ENCODE data around the gene AMZ2.
A peak's percentile ranks its signal among the peaks of the same experiment; 100 is the strongest.
"Not testable (repeated sequence)": the region's sequence is repeated elsewhere in the genome, so short reads cannot be mapped to it uniquely, and the experiment has no call there.

The AMZ2 gene

GRCh38 chr17:68220186-68220585, 27.7 kb upstream of the AMZ2 start:
- not testable (repeated sequence) for DNase-seq

GRCh38 chr17:68220786-68221185, 27.1 kb upstream of the AMZ2 start:
- DNase-seq = not testable (repeated sequence)

DNA sequence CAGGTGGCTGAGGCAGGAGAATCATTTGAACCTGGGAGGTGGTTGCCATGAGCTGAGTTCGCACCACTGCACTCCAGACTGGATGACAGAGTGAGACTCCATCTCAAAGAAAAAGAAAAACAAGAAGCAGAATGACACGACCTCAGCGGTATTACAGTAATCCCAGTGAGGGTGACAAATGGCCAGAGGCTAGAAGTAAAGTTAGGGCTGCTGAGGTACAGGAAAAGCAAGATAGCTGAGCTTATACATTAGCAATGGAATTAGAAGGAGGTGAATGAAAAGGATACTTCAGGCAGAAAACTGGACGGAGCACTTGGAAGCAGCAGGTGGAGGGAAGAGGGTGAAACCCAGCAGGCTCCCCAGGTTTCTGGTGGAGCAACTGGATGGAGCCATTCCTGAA, 26.1 kb upstream of the AMZ2 start:
- DNase-seq = no peak

DNA sequence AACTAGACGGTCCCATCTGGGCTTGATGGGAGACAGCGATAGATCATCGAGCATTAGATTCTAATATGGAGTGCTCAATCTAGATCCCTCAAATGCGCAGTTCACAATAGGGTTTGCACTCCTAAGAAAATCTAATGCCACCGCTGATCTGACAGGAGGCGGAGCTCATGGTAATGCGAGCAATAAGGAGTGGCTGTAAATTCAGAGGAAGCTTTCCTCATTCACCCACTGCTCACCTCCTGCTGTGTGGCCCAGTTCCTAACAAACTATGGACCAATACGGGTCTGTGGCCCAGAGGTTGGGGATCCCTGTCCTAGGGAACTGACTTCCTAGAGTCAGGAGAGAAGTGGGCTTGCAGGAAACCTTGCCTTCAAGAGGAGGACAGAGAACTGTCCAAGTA, 25.2 kb upstream of the AMZ2 start:
- no peak for DNase-seq

DNA sequence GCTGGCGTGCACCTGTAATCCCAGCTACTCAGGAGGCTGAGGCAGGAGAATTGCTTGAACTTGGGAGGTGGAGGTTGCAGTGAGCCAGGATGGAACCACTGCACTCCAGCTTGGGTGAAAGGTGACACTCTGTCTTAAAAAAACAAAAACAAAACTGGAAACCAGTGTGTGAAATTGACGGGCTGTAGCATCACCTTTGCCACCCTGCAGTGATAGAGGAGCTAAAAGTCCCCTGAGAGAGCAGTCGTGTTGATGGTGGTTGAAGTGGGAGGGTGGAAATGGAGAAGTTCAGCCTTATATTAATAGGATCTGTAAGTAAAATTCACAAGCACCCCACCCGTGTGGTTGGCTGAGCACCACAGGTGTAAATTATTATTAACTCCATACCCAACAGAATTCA, 22.8 kb upstream of the AMZ2 start:
- DNase-seq = not testable (repeated sequence)

DNA sequence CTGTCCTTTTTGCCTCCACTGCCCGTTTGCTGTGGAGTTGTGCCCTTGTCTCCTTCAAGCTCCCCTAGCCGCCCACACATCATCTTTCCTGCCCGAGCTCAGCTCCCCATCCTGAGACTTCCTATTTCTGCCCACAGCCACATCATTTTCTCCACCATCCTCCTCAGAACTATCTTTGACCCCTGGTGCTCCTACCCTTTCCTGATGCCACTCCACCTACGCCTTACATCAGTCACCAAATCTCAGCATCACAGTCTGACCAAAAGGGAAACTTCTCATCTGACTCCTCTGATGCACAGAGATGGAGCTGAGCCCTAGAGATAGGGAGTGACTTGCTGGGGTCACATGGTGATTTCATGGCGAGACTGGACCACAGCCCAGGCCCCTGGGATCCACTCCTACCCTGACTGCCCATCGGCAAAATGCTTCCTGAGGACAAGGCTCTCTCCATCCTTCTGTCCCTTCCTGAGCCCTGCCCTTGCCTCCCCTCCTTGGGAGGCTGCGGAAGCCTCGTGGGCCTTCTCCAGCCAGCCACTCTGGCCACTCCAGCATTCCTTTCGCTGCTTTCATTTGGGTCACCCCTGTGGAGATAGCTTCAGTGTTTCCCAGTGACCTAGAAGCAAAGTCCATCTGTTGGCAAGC, 19.7 kb upstream of the AMZ2 start:
- DNase-seq = not testable (repeated sequence)

DNA sequence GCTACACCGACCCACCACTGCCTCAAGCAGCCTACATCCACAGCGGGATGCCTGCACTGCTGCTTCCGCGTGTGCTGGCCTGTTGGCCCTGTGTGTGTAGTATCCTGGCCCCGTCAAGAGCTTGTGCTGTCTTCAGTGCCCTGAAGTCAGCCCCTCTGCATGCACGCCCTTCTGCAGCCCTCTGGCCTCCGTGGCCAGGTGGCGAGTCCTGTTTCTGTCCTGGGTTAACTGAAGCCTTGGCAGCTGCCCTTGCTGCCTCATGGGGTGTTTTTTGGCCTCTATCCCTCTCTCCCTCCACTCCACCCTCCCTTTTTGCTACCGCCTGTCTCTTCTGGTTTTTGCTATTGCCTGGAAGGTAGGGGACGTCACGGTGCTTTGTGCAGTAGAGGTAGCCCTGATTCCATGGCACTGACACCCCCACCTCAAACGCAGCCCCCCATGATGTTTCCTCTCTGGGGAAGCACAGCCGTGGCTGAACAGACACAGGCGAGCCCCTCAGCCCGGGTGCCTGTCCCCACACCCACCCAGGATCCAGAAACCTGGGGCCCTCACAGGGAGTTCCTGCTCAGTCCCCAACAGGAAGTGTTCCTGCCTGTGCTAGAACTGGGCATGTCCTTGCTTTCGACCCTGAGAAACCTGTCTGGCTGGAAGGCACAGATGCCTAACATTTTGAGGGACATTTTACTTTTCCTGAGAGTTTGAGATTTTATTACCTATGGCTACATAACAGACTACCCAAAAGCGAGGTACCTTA, 18.8 kb upstream of the AMZ2 start:
- no peak for DNase-seq

GRCh38 chr17:68229619-68230018, 18.2 kb upstream of the AMZ2 start:
- DNase-seq = no peak

- DNase-seq = not testable (repeated sequence)
These were observed 16.7 kb upstream of the AMZ2 start for GRCh38 chr17:68231131-68231530.

DNA sequence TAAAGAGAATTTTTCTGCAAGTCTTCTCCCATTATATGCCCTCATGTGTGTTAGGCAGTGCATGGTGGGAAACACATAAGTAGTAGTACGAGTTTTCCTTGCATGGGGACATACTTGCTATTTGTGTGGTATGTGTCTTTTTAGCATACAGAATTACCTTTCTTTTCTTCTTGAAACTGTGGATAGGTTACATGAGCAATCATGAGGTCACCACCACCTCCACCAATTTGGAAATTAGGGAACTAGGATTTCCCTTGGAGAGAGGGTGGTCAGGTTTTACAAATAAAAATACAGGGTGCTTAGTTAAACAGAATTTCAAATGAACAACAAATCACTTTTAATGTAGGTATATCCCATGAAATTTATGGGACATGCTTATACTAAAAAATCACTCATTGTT, 16.3 kb upstream of the AMZ2 start:
- DNase-seq = no peak

GRCh38 chr17:68232741-68233140, 15.1 kb upstream of the AMZ2 start:
- DNase-seq = not testable (repeated sequence)

GRCh38 chr17:68234726-68235335, 13.0 kb upstream of the AMZ2 start:
- DNase-seq = peak; percentile 40

DNA sequence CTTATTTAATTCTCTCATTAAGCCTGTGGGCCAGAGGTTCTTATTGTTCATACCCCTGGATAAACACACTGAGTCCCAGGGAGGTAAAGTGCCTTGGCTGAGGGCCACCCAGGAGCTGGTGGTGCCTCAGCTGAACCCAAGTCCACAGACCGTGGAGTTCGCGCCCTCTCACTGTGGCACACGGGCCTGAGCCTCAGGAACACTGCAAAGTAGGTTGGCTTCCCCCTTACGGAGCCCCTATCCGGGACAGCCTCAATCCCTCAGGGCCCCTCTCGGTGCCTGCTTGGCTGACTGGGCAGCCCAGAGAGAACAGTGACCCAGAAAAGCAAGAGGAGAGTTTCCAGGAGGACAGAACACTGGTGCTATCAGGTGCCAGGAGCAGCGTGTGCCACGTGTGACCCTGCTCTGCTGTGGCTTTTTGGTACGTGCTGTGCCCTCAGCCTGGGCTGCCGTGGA, 12.5 kb upstream of the AMZ2 start:
- DNase-seq = not testable (repeated sequence)

DNA sequence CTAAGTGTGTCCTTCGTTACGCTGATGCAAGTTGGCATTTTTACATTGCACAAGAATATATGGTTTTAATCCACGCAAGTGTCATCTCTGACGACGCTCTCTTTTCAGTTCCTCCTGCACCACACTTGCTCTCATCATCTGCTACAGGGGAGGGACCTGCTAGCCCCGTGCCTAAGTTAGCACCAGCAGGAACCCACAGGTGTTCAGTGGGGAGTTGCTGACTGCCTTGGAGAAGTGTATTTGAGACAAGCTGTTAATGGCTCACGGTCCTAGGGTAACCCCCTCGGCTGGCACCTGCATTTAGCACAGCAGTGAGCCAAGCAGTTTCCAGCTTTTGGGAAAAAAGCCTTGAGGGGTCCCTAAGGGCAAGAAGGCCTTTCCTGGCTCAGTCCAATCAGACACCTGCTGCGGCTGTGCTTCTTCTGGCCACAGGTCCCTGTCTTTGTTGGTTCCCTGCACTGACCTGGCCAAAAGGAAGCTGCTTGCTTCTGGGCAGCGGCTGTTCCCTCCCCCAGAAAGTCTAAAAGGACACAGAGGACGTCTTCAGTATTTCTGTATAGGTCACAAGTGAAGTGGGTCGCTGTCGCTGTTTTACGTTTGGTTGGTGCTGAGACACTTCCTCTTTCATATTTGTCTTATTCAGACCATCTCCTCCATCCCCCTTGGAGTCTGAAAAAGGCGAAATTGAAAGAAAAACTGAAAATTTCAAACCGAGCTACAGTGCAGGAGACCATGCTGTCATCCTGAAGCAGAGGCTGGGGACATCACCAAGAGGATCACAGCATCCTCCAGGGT, 10.3 kb upstream of the AMZ2 start:
- not testable (repeated sequence) for DNase-seq

- DNase-seq = no peak
These were observed 9.5 kb upstream of the AMZ2 start for GRCh38 chr17:68238164-68238870.

GRCh38 chr17:68238871-68239253, 9.0 kb upstream of the AMZ2 start:
- no peak for DNase-seq

- DNase-seq = no peak
These were observed 8.0 kb upstream of the AMZ2 start for GRCh38 chr17:68239632-68240366.

DNA sequence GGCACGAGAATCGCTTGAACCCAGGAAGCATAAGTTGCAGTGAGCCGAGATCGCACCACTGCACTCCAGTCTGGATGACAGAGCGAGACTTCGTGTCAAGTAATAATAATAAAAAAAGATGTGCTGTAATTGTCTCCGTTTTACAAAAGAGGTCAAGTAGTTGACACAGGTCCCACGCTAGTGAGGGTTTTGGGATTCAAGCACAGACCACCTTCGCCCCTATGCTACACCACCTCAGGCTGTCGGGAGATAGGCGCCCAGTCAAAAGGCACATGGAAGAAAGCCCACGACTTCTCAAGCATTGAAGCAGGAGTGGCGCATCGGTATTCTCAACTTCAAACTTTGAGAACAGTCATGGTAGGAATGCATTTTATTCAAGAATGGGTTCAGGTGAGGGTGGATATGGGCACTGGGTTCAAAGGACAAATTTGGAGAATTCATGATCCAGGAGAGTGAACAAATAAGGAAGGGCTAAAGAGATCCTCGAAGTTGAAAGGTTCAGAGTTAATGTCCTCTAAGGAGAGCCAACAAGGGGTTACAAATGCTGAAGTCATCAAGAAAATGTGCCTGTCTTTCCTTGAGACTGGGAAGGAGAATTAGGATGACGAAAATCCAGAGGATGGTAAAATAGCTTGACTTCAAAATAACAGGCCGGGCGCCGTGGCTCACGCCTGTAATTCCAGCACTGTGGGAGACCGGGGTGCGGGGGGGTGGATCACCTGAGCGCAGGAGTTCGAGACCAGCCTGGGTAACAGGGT, 1.4 kb upstream of the AMZ2 start:
- no peak for DNase-seq

GRCh38 chr17:68248199-68248825, 469 bp downstream of the AMZ2 start:
- peak; percentile 60 for DNase-seq

- DNase-seq = no peak
These were observed 1.0 kb downstream of the AMZ2 start for GRCh38 chr17:68248891-68249290.
